ENCODE results near the gene GSTA2.
"Not testable (repeated sequence)": the region's sequence is repeated elsewhere in the genome, so short reads cannot be mapped to it uniquely, and the experiment has no call there.

Gene GSTA2

DNA sequence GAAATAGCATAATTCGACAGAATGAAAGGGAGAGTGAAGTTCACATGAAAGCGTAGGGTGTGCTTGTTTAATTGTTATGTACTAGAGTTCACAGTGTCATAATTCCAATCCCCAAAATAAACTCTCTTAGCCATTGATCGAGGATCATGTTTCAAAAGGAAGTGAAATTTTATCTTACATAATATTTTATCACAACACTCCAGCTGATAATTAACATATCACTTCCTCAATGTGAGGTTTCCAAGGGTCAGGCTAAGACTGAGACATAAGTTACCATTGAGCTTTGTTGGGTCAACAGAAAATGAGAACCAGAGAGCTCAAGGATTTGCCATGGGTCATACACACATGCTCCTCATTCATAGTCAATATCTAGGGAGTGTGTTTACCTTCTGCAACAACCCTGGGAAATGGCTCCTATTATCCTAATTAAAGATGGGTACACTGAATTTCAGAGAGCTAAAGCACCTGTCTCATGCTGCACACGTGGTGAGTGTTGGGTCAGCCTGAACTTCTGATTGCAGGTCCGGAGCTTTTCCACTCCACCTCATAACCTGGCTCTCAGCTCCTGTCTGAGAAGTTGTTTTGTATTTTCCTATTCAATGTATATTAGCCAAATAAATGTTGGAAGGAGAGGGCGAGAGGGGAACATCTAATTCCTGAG is 3.0 kb downstream of the GSTA2 start:
- Histone ChIP-seq H3K4me3 (ENCODE audit: low read length in 2 of 2) (no peak overlapping the region), H4K91ac (ENCODE audit: low read depth, low read length, poor library complexity) (no peak overlapping the region), H3K23ac (ENCODE audit: low read depth, low read length, poor library complexity) (no peak overlapping the region), H3K9ac (ENCODE audit: low read depth, low read length, poor library complexity) (no peak overlapping the region), H4K8ac (ENCODE audit: low read depth, low read length) (no peak overlapping the region), H2AK5ac (ENCODE audit: low read depth, low read length) (no peak overlapping the region), H3K27ac (replicated peaks; ENCODE audit: low read length) (no peak overlapping the region), H3K14ac (ENCODE audit: low read length) (no peak overlapping the region), H2AFZ (ENCODE audit: low read length) (no peak overlapping the region), H3K36me3 (replicated peaks in 1 of 2; ENCODE audit: control insufficient read depth in 2 of 2, insufficient read depth in 2 of 2, low read length in 2 of 2) (no peaks in the 10 kb centered on the region), H2BK12ac (ENCODE audit: low read length) (no peak overlapping the region), H3K9me3 (replicated peaks in 1 of 2; ENCODE audit: control insufficient read depth in 2 of 2, insufficient read depth in 1 of 2, low read depth in 1 of 2, low read length in 2 of 2) (no peaks in the 10 kb centered on the region), H3K18ac (ENCODE audit: low read length) (no peak overlapping the region), H3K79me1 (ENCODE audit: low read depth, low read length) (no peaks in the 10 kb centered on the region), H2BK15ac (ENCODE audit: low read length) (no peak overlapping the region), H3K27me3 (ENCODE audit: control insufficient read depth in 3 of 3, insufficient read depth in 3 of 3, low read depth in 1 of 3, low read length in 3 of 3) (no peaks in the 10 kb centered on the region), H2BK5ac (ENCODE audit: low read length) (no peak overlapping the region), H3K4me2 (ENCODE audit: insufficient read depth, low read length, poor library complexity, severe bottlenecking) (no peak overlapping the region), H3K4ac (ENCODE audit: low read length) (no peak overlapping the region), H3K4me1 (ENCODE audit: control insufficient read depth in 2 of 2, insufficient read depth in 1 of 2, low read depth in 1 of 2, low read length in 2 of 2) (no peaks in the 10 kb centered on the region), H2BK120ac (ENCODE audit: low read depth, low read length) (no peak overlapping the region)
- no CpG with 5 or more reads among the region's 6 CpGs for WGBS, 2 donors (ENCODE audit: extremely low coverage in 2 of 2, insufficient read length in 2 of 2, insufficient replicate concordance in 1 of 2)
- DNase-seq (ENCODE audit: low spot score), result no peak

GRCh38 chr6:52759085-52759484 is 4.2 kb downstream of the GSTA2 start:
- no peak overlapping the region for H2AK5ac ChIP-seq (ENCODE audit: low read depth, low read length)
- H2BK5ac ChIP-seq (ENCODE audit: low read length), result no peak overlapping the region
- no peak overlapping the region for H3K18ac ChIP-seq (ENCODE audit: low read length)
- no peaks in the 10 kb centered on the region for H3K27me3 ChIP-seq (ENCODE audit: control insufficient read depth in 3 of 3, insufficient read depth in 3 of 3, low read depth in 1 of 3, low read length in 3 of 3)
- H4K91ac ChIP-seq (ENCODE audit: low read depth, low read length, poor library complexity), result no peak overlapping the region
- no peak overlapping the region for H3K4me3 ChIP-seq (ENCODE audit: low read length in 2 of 2)
- H3K9ac ChIP-seq (ENCODE audit: low read depth, low read length, poor library complexity), result no peak overlapping the region
- no peaks in the 10 kb centered on the region for H3K4me1 ChIP-seq (ENCODE audit: control insufficient read depth in 2 of 2, insufficient read depth in 1 of 2, low read depth in 1 of 2, low read length in 2 of 2)
- H3K36me3 ChIP-seq (replicated peaks in 1 of 2; ENCODE audit: control insufficient read depth in 2 of 2, insufficient read depth in 2 of 2, low read length in 2 of 2), result no peaks in the 10 kb centered on the region
- no peak overlapping the region for H3K27ac ChIP-seq (replicated peaks; ENCODE audit: low read length)
- no peaks in the 10 kb centered on the region for H3K9me3 ChIP-seq (replicated peaks in 1 of 2; ENCODE audit: control insufficient read depth in 2 of 2, insufficient read depth in 1 of 2, low read depth in 1 of 2, low read length in 2 of 2)
- no peak for DNase-seq (ENCODE audit: low spot score)
- no CpG with 5 or more reads among the region's 1 CpG for WGBS, 2 donors (ENCODE audit: extremely low coverage in 2 of 2, insufficient read length in 2 of 2, insufficient replicate concordance in 1 of 2)
- H3K14ac ChIP-seq (ENCODE audit: low read length), result no peak overlapping the region
- H3K4me2 ChIP-seq (ENCODE audit: insufficient read depth, low read length, poor library complexity, severe bottlenecking), result no peak overlapping the region
- H2BK15ac ChIP-seq (ENCODE audit: low read length), result no peak overlapping the region
- no peak overlapping the region for H2AFZ ChIP-seq (ENCODE audit: low read length)
- H3K4ac ChIP-seq (ENCODE audit: low read length), result no peak overlapping the region
- H3K79me1 ChIP-seq (ENCODE audit: low read depth, low read length), result no peaks in the 10 kb centered on the region
- no peak overlapping the region for H2BK12ac ChIP-seq (ENCODE audit: low read length)
- no peak overlapping the region for H4K8ac ChIP-seq (ENCODE audit: low read depth, low read length)
- H2BK120ac ChIP-seq (ENCODE audit: low read depth, low read length), result no peak overlapping the region
- H3K23ac ChIP-seq (ENCODE audit: low read depth, low read length, poor library complexity), result no peak overlapping the region

GRCh38 chr6:52757651-52758338 is 5.5 kb downstream of the GSTA2 start:
- not testable (repeated sequence) for H3K4ac ChIP-seq (ENCODE audit: low read length); H3K79me1 ChIP-seq (ENCODE audit: low read depth, low read length); H3K14ac ChIP-seq (ENCODE audit: low read length); H2BK120ac ChIP-seq (ENCODE audit: low read depth, low read length); H3K9ac ChIP-seq (ENCODE audit: low read depth, low read length, poor library complexity); H3K4me1 ChIP-seq (ENCODE audit: control insufficient read depth in 2 of 2, insufficient read depth in 1 of 2, low read depth in 1 of 2, low read length in 2 of 2); DNase-seq (ENCODE audit: low spot score); H2BK12ac ChIP-seq (ENCODE audit: low read length); H3K27me3 ChIP-seq (ENCODE audit: control insufficient read depth in 3 of 3, insufficient read depth in 3 of 3, low read depth in 1 of 3, low read length in 3 of 3); H3K4me2 ChIP-seq (ENCODE audit: insufficient read depth, low read length, poor library complexity, severe bottlenecking); H3K27ac ChIP-seq (replicated peaks; ENCODE audit: low read length); H2AK5ac ChIP-seq (ENCODE audit: low read depth, low read length); H4K91ac ChIP-seq (ENCODE audit: low read depth, low read length, poor library complexity); H3K23ac ChIP-seq (ENCODE audit: low read depth, low read length, poor library complexity); H2BK5ac ChIP-seq (ENCODE audit: low read length); H4K8ac ChIP-seq (ENCODE audit: low read depth, low read length); H2BK15ac ChIP-seq (ENCODE audit: low read length); H3K36me3 ChIP-seq (replicated peaks in 1 of 2; ENCODE audit: control insufficient read depth in 2 of 2, insufficient read depth in 2 of 2, low read length in 2 of 2); H2AFZ ChIP-seq (ENCODE audit: low read length); H3K4me3 ChIP-seq (ENCODE audit: low read length in 2 of 2); H3K9me3 ChIP-seq (replicated peaks in 1 of 2; ENCODE audit: control insufficient read depth in 2 of 2, insufficient read depth in 1 of 2, low read depth in 1 of 2, low read length in 2 of 2); H3K18ac ChIP-seq (ENCODE audit: low read length)
- WGBS, 2 donors (ENCODE audit: extremely low coverage in 2 of 2, insufficient read length in 2 of 2, insufficient replicate concordance in 1 of 2), result no CpG with 5 or more reads among the region's 7 CpGs

GRCh38 chr6:52754443-52754842 is 8.8 kb downstream of the GSTA2 start:
- Histone ChIP-seq H3K9ac (ENCODE audit: low read depth, low read length, poor library complexity) (no peak overlapping the region), H2AFZ (ENCODE audit: low read length) (no peak overlapping the region), H4K8ac (ENCODE audit: low read depth, low read length) (no peak overlapping the region), H3K18ac (ENCODE audit: low read length) (no peak overlapping the region), H3K14ac (ENCODE audit: low read length) (no peak overlapping the region), H3K9me3 (replicated peaks in 1 of 2; ENCODE audit: control insufficient read depth in 2 of 2, insufficient read depth in 1 of 2, low read depth in 1 of 2, low read length in 2 of 2) (no peaks in the 10 kb centered on the region), H3K4me3 (ENCODE audit: low read length in 2 of 2) (no peak overlapping the region), H2BK5ac (ENCODE audit: low read length) (no peak overlapping the region), H2BK120ac (ENCODE audit: low read depth, low read length) (no peak overlapping the region), H4K91ac (ENCODE audit: low read depth, low read length, poor library complexity) (no peak overlapping the region), H3K27ac (replicated peaks; ENCODE audit: low read length) (no peak overlapping the region), H3K27me3 (ENCODE audit: control insufficient read depth in 3 of 3, insufficient read depth in 3 of 3, low read depth in 1 of 3, low read length in 3 of 3) (no peaks in the 10 kb centered on the region), H2BK12ac (ENCODE audit: low read length) (no peak overlapping the region), H2AK5ac (ENCODE audit: low read depth, low read length) (no peak overlapping the region), H3K4ac (ENCODE audit: low read length) (no peak overlapping the region), H3K36me3 (replicated peaks in 1 of 2; ENCODE audit: control insufficient read depth in 2 of 2, insufficient read depth in 2 of 2, low read length in 2 of 2) (no peaks in the 10 kb centered on the region), H3K4me1 (ENCODE audit: control insufficient read depth in 2 of 2, insufficient read depth in 1 of 2, low read depth in 1 of 2, low read length in 2 of 2) (no peaks in the 10 kb centered on the region), H3K79me1 (ENCODE audit: low read depth, low read length) (no peaks in the 10 kb centered on the region), H2BK15ac (ENCODE audit: low read length) (no peak overlapping the region), H3K4me2 (ENCODE audit: insufficient read depth, low read length, poor library complexity, severe bottlenecking) (no peak overlapping the region), H3K23ac (ENCODE audit: low read depth, low read length, poor library complexity) (no peak overlapping the region)
- DNase-seq (ENCODE audit: low spot score), result no peak
- no CpG with 5 or more reads among the region's 3 CpGs for WGBS, 2 donors (ENCODE audit: extremely low coverage in 2 of 2, insufficient read length in 2 of 2, insufficient replicate concordance in 1 of 2)

Data from neuronal stem cell (in vitro differentiated cells).